Activated T-cell treated with anti-CD3 and anti-CD28 coated beads for 4 hours (primary cell): ENCODE results near the gene MRLN.

ENCODE experiments used
- DNase-seq: peaks from one replicate; pipeline ENCODE4 v3.0.0-alpha.2; 2020

The MRLN gene

GRCh38 chr10:59702347-59702746 is 50.9 kb downstream of the MRLN start:
- DNase-seq, result no peak

GRCh38 chr10:59700709-59701108 is 52.5 kb downstream of the MRLN start:
- no peak for DNase-seq

GRCh38 chr10:59698326-59698725 is 54.9 kb downstream of the MRLN start:
- DNase-seq, result no peak

GRCh38 chr10:59695637-59696036 is 57.6 kb downstream of the MRLN start:
- no peak for DNase-seq

GRCh38 chr10:59694936-59695335 is 58.3 kb downstream of the MRLN start:
- no peak for DNase-seq

- DNase-seq, result no peak
These were observed 61.1 kb downstream of the MRLN start for GRCh38 chr10:59692113-59692512.

GRCh38 chr10:59688921-59689351 is 64.3 kb downstream of the MRLN start:
- no peak for DNase-seq

- no peak for DNase-seq
These were observed 65.6 kb downstream of the MRLN start for GRCh38 chr10:59687657-59688056.
